Colonic mucosa (tissue), 4 donors: ENCODE measurements around the gene PCDHB15. TPM values are rescaled to one million over a fixed set of nuclear protein-coding genes. Genes with fewer than 3 reads are reported as not detected.
"Not testable (repeated sequence)": the region's sequence is repeated elsewhere in the genome, so short reads cannot be mapped to it uniquely, and the experiment has no call there.

Source experiments
- DNase-seq: peaks from one replicate; pipeline ENCODE4 v3.0.0-alpha.2; 2020
- H3K27ac ChIP-seq: fragments of 200-600 bp; one replicate; pipeline ENCODE4 v1.8.0; 2021
- H3K27me3 ChIP-seq: fragments of 200-600 bp; one replicate; pipeline ENCODE4 v1.8.0; 2021
- H3K36me3 ChIP-seq: fragments of 200-600 bp; one replicate; pipeline ENCODE4 v1.8.0; 2021
- H3K4me1 ChIP-seq: fragments of 200-600 bp; one replicate; pipeline ENCODE4 v1.8.0; 2021; ENCODE audit warnings: mild to moderate bottlenecking
- H3K4me3 ChIP-seq: fragments of 200-600 bp; one replicate; pipeline ENCODE4 v1.8.0; 2021
- H3K9ac ChIP-seq, 2 donors: one replicate each; pipeline ENCODE4 v1.7.0; 2013; ENCODE audit warnings: control low read depth in 2 of 2, low read depth in 2 of 2, low read length in 2 of 2
- H3K9me3 ChIP-seq: fragments of 200-600 bp; one replicate; pipeline ENCODE4 v1.8.0; 2021
- intact Hi-C: fragments of 100-400 bp; cut with DNase I; formaldehyde crosslinking; loops from one replicate; pipeline ENCODE4 v1.14.1; 2022
- total RNA-seq, 2 donors: library from RNA; stranded (reverse); fragmentation: NEBNext Ultra II Directional in 1 of 2; extraction: Animal tissue kit (Norgen Biotek cat#: 25700) in 1 of 2; gene quantifications; one replicate each; pipeline ENCODE4 v1.2.1, GENCODE V29; 2021
- TF ChIP-seq, protein P1 (sequence below): fragments of 200-600 bp; IDR thresholded peaks from one replicate; pipeline ENCODE4 v1.8.0; 2022; ENCODE audit warnings: antibody characterized with exemption, mild to moderate bottlenecking
- donor health status: healthy.
- donor health status: DM: no; HTN: no; CAD: no.
- donor health status: DM: no; HTN: no; CAD: no.

PCDHB15 gene
- total RNA-seq, 2 donors from 2014 or later, result 0.27 to 1.8 TPM

DNA sequence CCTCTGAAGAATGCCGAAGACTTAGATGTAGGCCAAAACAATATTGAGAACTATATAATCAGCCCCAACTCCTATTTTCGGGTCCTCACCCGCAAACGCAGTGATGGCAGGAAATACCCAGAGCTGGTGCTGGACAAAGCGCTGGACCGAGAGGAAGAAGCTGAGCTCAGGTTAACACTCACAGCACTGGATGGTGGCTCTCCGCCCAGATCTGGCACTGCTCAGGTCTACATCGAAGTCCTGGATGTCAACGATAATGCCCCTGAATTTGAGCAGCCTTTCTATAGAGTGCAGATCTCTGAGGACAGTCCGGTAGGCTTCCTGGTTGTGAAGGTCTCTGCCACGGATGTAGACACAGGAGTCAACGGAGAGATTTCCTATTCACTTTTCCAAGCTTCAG lies 30.6 kb upstream of the PCDHB15 start:
- H3K9me3 ChIP-seq, DNase-seq, H3K36me3 ChIP-seq, H3K4me3 ChIP-seq, H3K9ac ChIP-seq, intact Hi-C loops, H3K27me3 ChIP-seq, H3K27ac ChIP-seq, H3K4me1 ChIP-seq: not testable (repeated sequence)

DNA sequence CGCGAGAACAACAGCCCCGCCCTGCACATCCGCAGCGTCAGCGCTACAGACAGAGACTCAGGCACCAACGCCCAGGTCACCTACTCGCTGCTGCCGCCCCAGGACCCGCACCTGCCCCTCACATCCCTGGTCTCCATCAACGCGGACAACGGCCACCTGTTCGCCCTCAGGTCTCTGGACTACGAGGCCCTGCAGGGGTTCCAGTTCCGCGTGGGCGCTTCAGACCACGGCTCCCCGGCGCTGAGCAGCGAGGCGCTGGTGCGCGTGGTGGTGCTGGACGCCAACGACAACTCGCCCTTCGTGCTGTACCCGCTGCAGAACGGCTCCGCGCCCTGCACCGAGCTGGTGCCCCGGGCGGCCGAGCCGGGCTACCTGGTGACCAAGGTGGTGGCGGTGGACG lies 29.7 kb upstream of the PCDHB15 start:
- H3K36me3 ChIP-seq, H3K9me3 ChIP-seq, H3K27me3 ChIP-seq, H3K27ac ChIP-seq, DNase-seq, H3K4me1 ChIP-seq, H3K9ac ChIP-seq, H3K4me3 ChIP-seq, intact Hi-C loops: not testable (repeated sequence)

DNA sequence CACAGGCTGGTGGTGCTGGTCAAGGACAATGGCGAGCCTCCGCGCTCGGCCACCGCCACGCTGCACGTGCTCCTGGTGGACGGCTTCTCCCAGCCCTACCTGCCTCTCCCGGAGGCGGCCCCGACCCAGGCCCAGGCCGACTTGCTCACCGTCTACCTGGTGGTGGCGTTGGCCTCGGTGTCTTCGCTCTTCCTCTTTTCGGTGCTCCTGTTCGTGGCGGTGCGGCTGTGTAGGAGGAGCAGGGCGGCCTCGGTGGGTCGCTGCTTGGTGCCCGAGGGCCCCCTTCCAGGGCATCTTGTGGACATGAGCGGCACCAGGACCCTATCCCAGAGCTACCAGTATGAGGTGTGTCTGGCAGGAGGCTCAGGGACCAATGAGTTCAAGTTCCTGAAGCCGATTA lies 29.2 kb upstream of the PCDHB15 start:
- H3K4me3 ChIP-seq, H3K36me3 ChIP-seq, H3K27ac ChIP-seq, DNase-seq, H3K9ac ChIP-seq, intact Hi-C loops, H3K4me1 ChIP-seq, H3K27me3 ChIP-seq, H3K9me3 ChIP-seq: not testable (repeated sequence)

DNA sequence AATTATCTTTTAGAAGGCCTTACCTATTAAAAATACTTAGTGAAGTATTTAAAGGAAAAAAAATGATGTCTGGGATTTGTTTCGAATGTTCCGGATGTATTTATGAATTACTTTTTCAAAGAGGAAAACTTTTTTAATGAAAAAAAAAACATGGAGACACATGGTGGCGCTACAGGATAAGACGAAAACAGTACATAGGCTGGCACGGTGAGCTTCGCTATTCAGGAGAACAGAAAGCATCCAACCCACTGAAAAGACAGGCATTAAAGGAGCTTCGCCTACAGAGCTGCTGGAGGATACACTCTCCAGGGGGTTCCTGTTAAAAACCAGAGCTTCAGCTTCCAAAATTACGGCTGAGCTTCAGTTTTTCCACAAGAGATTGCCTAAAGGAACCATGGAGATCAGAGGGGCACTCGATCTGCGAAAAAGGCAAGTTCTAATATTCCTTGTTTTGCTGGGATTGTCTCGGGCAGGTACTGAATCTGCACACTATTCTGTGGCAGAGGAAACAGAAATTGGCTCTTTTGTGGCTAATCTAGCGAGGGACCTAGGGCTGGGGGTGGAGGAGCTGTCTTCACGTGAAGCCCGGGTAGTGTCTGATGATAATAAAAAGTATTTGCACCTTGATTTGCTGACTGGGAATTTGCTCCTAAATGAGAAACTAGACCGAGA lies 21.9 kb upstream of the PCDHB15 start, which contains the start of gene PCDHB14:
TSS of gene PCDHB14 (plus strand) at position 232 of the 672 bp plus-strand sequence. CDS start at position 395, 163 bp downstream.
- intact Hi-C loops, result no loop called here
- no peak for DNase-seq
- no peaks in the 10 kb centered on the region for H3K4me1 ChIP-seq
- TF ChIP-seq, protein P1, sequence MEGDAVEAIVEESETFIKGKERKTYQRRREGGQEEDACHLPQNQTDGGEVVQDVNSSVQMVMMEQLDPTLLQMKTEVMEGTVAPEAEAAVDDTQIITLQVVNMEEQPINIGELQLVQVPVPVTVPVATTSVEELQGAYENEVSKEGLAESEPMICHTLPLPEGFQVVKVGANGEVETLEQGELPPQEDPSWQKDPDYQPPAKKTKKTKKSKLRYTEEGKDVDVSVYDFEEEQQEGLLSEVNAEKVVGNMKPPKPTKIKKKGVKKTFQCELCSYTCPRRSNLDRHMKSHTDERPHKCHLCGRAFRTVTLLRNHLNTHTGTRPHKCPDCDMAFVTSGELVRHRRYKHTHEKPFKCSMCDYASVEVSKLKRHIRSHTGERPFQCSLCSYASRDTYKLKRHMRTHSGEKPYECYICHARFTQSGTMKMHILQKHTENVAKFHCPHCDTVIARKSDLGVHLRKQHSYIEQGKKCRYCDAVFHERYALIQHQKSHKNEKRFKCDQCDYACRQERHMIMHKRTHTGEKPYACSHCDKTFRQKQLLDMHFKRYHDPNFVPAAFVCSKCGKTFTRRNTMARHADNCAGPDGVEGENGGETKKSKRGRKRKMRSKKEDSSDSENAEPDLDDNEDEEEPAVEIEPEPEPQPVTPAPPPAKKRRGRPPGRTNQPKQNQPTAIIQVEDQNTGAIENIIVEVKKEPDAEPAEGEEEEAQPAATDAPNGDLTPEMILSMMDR, result no peak
- H3K27me3 ChIP-seq, result no peaks in the 10 kb centered on the region
- H3K27ac ChIP-seq, result no peak within 1 kb of the TSS
- no peak within 1 kb of the TSS for H3K4me3 ChIP-seq
- no peaks in the 10 kb centered on the region for H3K9me3 ChIP-seq
- H3K9ac ChIP-seq, result peak within 1 kb of the TSS in 1 of 2 donors; percentile 2
- no peaks in the 10 kb centered on the region for H3K36me3 ChIP-seq

DNA sequence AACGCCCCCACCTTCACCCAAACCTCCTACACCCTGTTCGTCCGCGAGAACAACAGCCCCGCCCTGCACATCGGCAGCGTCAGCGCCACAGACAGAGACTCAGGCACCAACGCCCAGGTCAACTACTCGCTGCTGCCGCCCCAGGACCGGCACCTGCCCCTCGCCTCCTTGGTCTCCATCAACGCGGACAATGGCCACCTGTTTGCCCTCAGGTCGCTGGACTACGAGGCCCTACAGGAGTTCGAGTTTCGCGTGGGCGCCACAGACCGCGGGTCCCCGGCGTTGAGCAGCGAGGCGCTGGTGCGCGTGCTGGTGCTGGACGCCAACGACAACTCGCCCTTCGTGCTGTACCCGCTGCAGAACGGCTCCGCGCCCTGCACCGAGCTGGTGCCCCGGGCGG lies 20.4 kb upstream of the PCDHB15 start:
- H3K27ac ChIP-seq, H3K9me3 ChIP-seq, DNase-seq, H3K4me3 ChIP-seq, intact Hi-C loops, H3K36me3 ChIP-seq, H3K4me1 ChIP-seq, H3K9ac ChIP-seq, H3K27me3 ChIP-seq: not testable (repeated sequence)

DNA sequence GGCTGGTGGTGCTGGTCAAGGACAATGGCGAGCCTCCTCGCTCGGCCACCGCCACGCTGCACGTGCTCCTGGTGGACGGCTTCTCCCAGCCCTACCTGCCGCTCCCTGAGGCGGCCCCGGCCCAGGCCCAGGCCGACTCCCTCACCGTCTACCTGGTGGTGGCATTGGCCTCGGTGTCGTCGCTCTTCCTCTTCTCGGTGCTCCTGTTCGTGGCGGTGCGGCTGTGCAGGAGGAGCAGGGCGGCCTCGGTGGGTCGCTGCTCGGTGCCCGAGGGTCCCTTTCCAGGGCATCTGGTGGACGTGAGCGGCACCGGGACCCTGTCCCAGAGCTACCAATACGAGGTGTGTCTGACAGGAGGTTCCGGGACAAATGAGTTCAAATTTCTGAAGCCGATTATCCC lies 19.8 kb upstream of the PCDHB15 start:
- H3K9me3 ChIP-seq, H3K36me3 ChIP-seq, H3K4me1 ChIP-seq, H3K4me3 ChIP-seq, DNase-seq, H3K27me3 ChIP-seq, H3K27ac ChIP-seq, H3K9ac ChIP-seq, intact Hi-C loops: not testable (repeated sequence)

DNA sequence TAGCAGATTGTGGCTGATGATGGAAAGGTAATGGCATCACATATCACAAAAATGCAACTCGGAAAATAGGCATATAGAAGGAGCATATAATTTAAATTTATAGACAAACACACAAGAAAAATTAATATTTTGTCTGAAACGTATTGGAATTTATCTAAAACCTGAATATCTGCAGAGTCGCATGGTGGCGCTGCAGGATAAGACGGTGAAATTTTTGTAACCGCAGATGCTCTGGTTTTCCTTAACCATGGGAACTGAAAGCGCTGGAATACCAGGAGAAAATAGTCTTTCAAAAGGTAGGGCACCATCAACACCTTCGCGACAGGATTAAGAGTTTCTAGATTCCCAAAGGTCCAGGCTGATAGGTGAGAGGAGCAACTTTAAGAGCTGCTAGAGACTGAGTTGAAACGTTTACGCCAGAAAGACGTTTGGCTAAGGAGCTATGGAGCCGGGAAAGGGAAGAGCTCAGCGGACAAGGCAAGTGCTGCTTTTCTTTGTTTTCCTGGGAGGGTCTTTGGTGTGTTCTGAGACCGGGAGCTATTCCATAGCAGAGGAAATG lies 11.0 kb upstream of the PCDHB15 start:
- Histone ChIP-seq H3K9ac (no peak overlapping the region), H3K36me3 (no peaks in the 10 kb centered on the region), H3K9me3 (peaks cover 5% of the 10 kb centered on the region), H3K27ac (no peak overlapping the region), H3K4me1 (no peaks in the 10 kb centered on the region), H3K27me3 (no peaks in the 10 kb centered on the region), H3K4me3 (no peak overlapping the region)
- intact Hi-C loops, result no loop called here
- TF ChIP-seq, protein P1, result no peak
- DNase-seq, result no peak

DNA sequence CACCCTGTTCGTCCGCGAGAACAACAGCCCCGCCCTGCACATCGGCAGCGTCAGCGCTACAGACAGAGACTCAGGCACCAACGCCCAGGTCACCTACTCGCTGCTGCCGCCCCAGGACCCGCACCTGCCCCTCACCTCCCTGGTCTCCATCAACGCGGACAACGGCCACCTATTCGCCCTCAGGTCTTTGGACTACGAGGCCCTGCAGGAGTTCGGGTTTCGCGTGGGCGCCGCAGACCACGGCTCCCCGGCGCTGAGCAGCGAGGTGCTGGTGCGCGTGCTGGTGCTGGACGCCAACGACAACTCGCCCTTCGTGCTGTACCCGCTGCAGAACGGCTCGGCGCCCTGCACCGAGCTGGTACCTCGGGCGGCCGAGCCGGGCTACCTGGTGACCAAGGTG lies 9.3 kb upstream of the PCDHB15 start:
- H3K9me3 ChIP-seq, result peaks cover 12% of the 10 kb centered on the region
- intact Hi-C loops, H3K27me3 ChIP-seq, H3K4me3 ChIP-seq, H3K27ac ChIP-seq, DNase-seq, H3K4me1 ChIP-seq, H3K9ac ChIP-seq, H3K36me3 ChIP-seq: not testable (repeated sequence)
